Measurements from ENCODE around the gene ALOX15. TPM values are rescaled to one million over a fixed set of nuclear protein-coding genes. Genes with fewer than 3 reads are reported as not detected.
"Not testable (repeated sequence)": the region's sequence is repeated elsewhere in the genome, so short reads cannot be mapped to it uniquely, and the experiment has no call there.

The ALOX15 gene
- total and polyA plus RNA-seq, 2 donors (not counting 1 experiment from before 2014, with no cell fraction given): not detected

DNA sequence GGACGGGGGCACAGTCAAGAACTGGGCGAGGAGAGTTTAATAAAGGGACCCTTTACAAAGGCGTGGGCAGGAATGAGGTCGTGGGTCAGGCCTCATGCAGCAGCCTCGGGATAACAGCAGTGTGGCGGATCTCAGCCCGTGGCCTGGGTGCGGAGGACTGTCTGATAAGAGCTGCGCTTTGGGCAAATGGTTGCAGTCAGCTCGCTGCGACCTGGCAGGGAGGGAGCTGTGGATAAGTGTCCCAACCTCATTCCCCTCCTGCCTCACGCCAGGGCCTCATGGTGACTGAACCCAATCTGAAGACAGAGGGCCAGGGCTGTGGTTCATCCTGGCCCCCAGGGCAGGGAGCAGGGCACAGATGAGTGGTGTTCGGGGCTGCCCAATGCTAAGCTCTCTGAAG lies 43.5 kb downstream of the ALOX15 start:
- Histone ChIP-seq H3K9ac (ENCODE audit: insufficient read depth, low read length) (no peak overlapping the region), H3K36me3 (ENCODE audit: control insufficient read depth, insufficient read depth, low read length) (no peaks in the 10 kb centered on the region), H3K9me3 (ENCODE audit: control insufficient read depth, insufficient read depth, low read depth, low read length) (no peaks in the 10 kb centered on the region), H3K4me3 (replicated peaks in 1 of 4; ENCODE audit: control extremely low read depth in 1 of 4, insufficient read depth in 1 of 4, low read depth in 3 of 4, low read length in 4 of 4) (no peak overlapping the region), H3K79me2 (ENCODE audit: control insufficient read depth, insufficient read depth, low read length) (no peaks in the 10 kb centered on the region), H3K4me2 (ENCODE audit: extremely low read depth, insufficient read depth, low read length) (no peak overlapping the region), H4K20me1 (ENCODE audit: control insufficient read depth, extremely low read depth, insufficient read depth, low read length) (no peaks in the 10 kb centered on the region), H3K27me3 (ENCODE audit: control insufficient read depth, insufficient read depth, low read length) (peaks cover 22% of the 10 kb centered on the region), H3K4me1 (ENCODE audit: control insufficient read depth, extremely low read depth, insufficient read depth, low read length) (no peaks in the 10 kb centered on the region), H3K27ac (ENCODE audit: insufficient read depth, low read length) (no peak overlapping the region), H2AFZ (ENCODE audit: low read length) (no peak overlapping the region)
- TF ChIP-seq, protein P1, sequence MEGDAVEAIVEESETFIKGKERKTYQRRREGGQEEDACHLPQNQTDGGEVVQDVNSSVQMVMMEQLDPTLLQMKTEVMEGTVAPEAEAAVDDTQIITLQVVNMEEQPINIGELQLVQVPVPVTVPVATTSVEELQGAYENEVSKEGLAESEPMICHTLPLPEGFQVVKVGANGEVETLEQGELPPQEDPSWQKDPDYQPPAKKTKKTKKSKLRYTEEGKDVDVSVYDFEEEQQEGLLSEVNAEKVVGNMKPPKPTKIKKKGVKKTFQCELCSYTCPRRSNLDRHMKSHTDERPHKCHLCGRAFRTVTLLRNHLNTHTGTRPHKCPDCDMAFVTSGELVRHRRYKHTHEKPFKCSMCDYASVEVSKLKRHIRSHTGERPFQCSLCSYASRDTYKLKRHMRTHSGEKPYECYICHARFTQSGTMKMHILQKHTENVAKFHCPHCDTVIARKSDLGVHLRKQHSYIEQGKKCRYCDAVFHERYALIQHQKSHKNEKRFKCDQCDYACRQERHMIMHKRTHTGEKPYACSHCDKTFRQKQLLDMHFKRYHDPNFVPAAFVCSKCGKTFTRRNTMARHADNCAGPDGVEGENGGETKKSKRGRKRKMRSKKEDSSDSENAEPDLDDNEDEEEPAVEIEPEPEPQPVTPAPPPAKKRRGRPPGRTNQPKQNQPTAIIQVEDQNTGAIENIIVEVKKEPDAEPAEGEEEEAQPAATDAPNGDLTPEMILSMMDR (conservative IDR thresholded peaks at IDR 0.05 in 1 of 2, IDR thresholded peaks at IDR 0.05 in 1 of 2; ENCODE audit: low read depth in 1 of 2, low read length in 2 of 2): no peak
- DNase-seq (ENCODE audit: low read depth in 2 of 2): no peak

DNA sequence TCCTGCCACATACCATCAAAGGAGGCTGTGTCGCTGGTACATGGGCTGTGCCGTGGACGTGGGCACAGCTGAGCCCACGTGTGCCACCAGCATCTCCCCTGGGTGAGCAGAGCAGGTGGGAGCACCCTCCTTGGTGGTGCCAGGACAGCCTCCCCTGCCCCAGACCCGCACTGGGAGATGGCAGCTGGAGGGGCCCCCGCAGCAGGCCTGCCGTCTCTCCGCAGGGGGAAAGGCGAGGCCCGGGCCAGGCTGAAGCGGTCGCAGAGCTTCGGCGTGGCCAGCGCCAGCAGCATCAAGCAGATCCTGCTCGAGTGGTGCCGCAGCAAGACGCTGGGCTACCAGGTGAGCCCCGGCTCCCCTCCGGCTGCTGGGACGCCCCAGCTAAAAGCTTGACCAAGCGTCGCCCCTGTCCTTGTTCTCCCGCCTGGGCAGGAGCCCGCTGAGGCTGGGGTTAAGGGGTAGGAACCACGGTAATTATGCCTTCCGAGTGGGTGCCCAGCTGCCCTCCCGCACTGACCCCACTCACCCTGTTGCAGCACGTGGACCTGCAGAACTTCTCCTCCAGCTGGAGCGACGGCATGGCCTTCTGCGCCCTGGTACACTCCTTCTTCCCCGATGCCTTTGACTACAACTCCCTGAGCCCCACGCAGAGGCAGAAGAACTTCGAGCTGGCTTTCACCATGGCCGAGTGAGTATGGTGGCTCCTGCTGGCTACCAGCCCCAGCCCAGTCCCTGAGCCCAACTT lies 44.7 kb downstream of the ALOX15 start:
- Histone ChIP-seq H3K4me2 (ENCODE audit: extremely low read depth, insufficient read depth, low read length) (no peak overlapping the region), H3K27me3 (ENCODE audit: control insufficient read depth, insufficient read depth, low read length) (peaks cover 22% of the 10 kb centered on the region), H3K79me2 (ENCODE audit: control insufficient read depth, insufficient read depth, low read length) (no peaks in the 10 kb centered on the region), H3K9me3 (ENCODE audit: control insufficient read depth, insufficient read depth, low read depth, low read length) (no peaks in the 10 kb centered on the region), H4K20me1 (ENCODE audit: control insufficient read depth, extremely low read depth, insufficient read depth, low read length) (no peaks in the 10 kb centered on the region), H3K4me3 (replicated peaks in 1 of 4; ENCODE audit: control extremely low read depth in 1 of 4, insufficient read depth in 1 of 4, low read depth in 3 of 4, low read length in 4 of 4) (no peak overlapping the region), H3K9ac (ENCODE audit: insufficient read depth, low read length) (no peak overlapping the region), H3K36me3 (ENCODE audit: control insufficient read depth, insufficient read depth, low read length) (no peaks in the 10 kb centered on the region), H2AFZ (ENCODE audit: low read length) (no peak overlapping the region), H3K27ac (ENCODE audit: insufficient read depth, low read length) (no peak overlapping the region), H3K4me1 (ENCODE audit: control insufficient read depth, extremely low read depth, insufficient read depth, low read length) (no peaks in the 10 kb centered on the region)
- TF ChIP-seq EZH2 (IDR thresholded peaks at IDR 0.05; ENCODE audit: low read length, missing control alignments): no peak
- TF ChIP-seq, protein P1 (conservative IDR thresholded peaks at IDR 0.05 in 1 of 2, IDR thresholded peaks at IDR 0.05 in 1 of 2; ENCODE audit: low read depth in 1 of 2, low read length in 2 of 2): no peak
- no peak for DNase-seq (ENCODE audit: low read depth in 2 of 2)

DNA sequence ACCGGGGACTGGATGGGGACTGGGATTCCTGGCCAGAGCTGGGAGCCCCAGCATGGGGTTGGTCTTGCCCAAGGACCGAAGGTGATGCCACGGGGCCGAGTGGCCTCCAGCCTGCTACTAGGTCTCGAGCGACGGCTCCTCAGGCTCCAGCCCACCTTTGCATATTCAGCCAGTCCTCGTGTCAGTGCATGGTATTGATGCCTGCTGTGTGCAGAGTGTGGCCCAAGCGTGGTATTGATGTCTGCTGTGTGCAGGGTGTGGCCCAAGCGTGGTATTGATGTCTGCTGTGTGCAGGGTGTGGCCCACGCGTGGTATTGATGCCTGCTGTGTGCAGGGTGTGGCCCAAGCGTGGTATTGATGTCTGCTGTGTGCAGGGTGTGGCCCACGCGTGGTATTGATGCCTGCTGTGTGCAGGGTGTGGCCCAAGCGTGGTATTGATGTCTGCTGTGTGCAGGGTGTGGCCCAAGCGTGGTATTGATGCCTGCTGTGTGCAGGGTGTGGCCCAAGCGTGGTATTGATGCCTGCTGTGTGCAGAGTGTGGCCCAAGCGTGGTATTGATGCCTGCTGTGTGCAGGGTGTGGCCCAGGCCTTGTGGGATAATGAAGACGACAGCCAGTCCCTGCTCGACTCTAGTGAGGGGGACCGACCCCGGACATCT lies 45.7 kb downstream of the ALOX15 start:
- not testable (repeated sequence) for H3K79me2 ChIP-seq (ENCODE audit: control insufficient read depth, insufficient read depth, low read length); H3K36me3 ChIP-seq (ENCODE audit: control insufficient read depth, insufficient read depth, low read length); H3K4me3 ChIP-seq (replicated peaks in 1 of 4; ENCODE audit: control extremely low read depth in 1 of 4, insufficient read depth in 1 of 4, low read depth in 3 of 4, low read length in 4 of 4); H2AFZ ChIP-seq (ENCODE audit: low read length); H3K9me3 ChIP-seq (ENCODE audit: control insufficient read depth, insufficient read depth, low read depth, low read length); H3K9ac ChIP-seq (ENCODE audit: insufficient read depth, low read length); H3K4me1 ChIP-seq (ENCODE audit: control insufficient read depth, extremely low read depth, insufficient read depth, low read length); DNase-seq (ENCODE audit: low read depth in 2 of 2); H3K27ac ChIP-seq (ENCODE audit: insufficient read depth, low read length); H3K4me2 ChIP-seq (ENCODE audit: extremely low read depth, insufficient read depth, low read length); H4K20me1 ChIP-seq (ENCODE audit: control insufficient read depth, extremely low read depth, insufficient read depth, low read length)
- peaks cover 22% of the 10 kb centered on the region for H3K27me3 ChIP-seq (ENCODE audit: control insufficient read depth, insufficient read depth, low read length)
